Fibroblast of pulmonary artery (primary cell): ENCODE measurements around the gene CHTF8.
A peak's percentile ranks its signal among the peaks of the same experiment; 100 is the strongest.

Experiments
- DNase-seq: peaks from one replicate; pipeline ENCODE4 v3.0.0-alpha.2; 2010; ENCODE audit warnings: low read depth
- H3K4me3 ChIP-seq: replicated peaks from 2 replicates; pipeline ENCODE4 v1.5.1; 2011; ENCODE audit warnings: low read depth, mild to moderate bottlenecking, control low read depth, low read length, moderate library complexity
- CTCF ChIP-seq: IDR thresholded peaks from 2 replicates; pipeline ENCODE4 v1.5.1; 2011; ENCODE audit warnings: mild to moderate bottlenecking, control low read depth, low read length, inconsistent platforms; ENCODE audit errors: missing control alignments

Gene CHTF8

GRCh38 chr16:69108064-69108904 lies 24.1 kb downstream of the CHTF8 start:
- TF ChIP-seq CTCF: no peak
- H3K4me3 ChIP-seq: no peak overlapping the region
- no peak for DNase-seq

GRCh38 chr16:69107316-69107962 lies 24.9 kb downstream of the CHTF8 start:
- no peak for DNase-seq
- no peak for TF ChIP-seq CTCF
- H3K4me3 ChIP-seq: peak overlapping the region; percentile 51

GRCh38 chr16:69106491-69107315 lies 25.7 kb downstream of the CHTF8 start:
- H3K4me3 ChIP-seq: peak overlapping the region; percentile 51
- TF ChIP-seq CTCF: no peak
- no peak for DNase-seq

- H3K4me3 ChIP-seq: peak within 1 kb of the TSS; percentile 58
- peak; percentile 35 for TF ChIP-seq CTCF
- peak; percentile 67 for DNase-seq
Observed at GRCh38 chr16:69105501-69106361, 26.7 kb downstream of the CHTF8 start, which contains the start of gene HAS3. Gene HAS3 (plus strand): TSS chr16:69105653. CDS start chr16:69109396, 3,743 bp downstream.

GRCh38 chr16:69100071-69100691 lies 32.2 kb downstream of the CHTF8 start:
- H3K4me3 ChIP-seq: no peak overlapping the region
- no peak for TF ChIP-seq CTCF
- DNase-seq: no peak

- no peak overlapping the region for H3K4me3 ChIP-seq
- no peak for DNase-seq
- no peak for TF ChIP-seq CTCF
Observed at GRCh38 chr16:69095193-69095592, 37.2 kb downstream of the CHTF8 start.
